ENCODE measurements around the gene COL23A1.

Gene COL23A1

GRCh38 chr5:178435321-178436238 is 154.6 kb downstream of the COL23A1 start:
- Mint-ChIP-seq H3K9me3 (peaks cover 8% of the 10 kb centered on the region), H3K4me1 (peaks cover 67% of the 10 kb centered on the region), H3K36me3 (ENCODE audit: low read depth) (no peaks in the 10 kb centered on the region), H3K27me3 (ENCODE audit: low read depth) (peaks cover 21% of the 10 kb centered on the region), H3K4me3 (no peak overlapping the region), H3K27ac (peak overlapping the region; percentile 40 to 96 (median 60))
- TF ChIP-seq, protein P1, sequence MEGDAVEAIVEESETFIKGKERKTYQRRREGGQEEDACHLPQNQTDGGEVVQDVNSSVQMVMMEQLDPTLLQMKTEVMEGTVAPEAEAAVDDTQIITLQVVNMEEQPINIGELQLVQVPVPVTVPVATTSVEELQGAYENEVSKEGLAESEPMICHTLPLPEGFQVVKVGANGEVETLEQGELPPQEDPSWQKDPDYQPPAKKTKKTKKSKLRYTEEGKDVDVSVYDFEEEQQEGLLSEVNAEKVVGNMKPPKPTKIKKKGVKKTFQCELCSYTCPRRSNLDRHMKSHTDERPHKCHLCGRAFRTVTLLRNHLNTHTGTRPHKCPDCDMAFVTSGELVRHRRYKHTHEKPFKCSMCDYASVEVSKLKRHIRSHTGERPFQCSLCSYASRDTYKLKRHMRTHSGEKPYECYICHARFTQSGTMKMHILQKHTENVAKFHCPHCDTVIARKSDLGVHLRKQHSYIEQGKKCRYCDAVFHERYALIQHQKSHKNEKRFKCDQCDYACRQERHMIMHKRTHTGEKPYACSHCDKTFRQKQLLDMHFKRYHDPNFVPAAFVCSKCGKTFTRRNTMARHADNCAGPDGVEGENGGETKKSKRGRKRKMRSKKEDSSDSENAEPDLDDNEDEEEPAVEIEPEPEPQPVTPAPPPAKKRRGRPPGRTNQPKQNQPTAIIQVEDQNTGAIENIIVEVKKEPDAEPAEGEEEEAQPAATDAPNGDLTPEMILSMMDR (IDR thresholded peaks at IDR 0.05; ENCODE audit: unreplicated experiment in 3 of 3) = no peak

DNA sequence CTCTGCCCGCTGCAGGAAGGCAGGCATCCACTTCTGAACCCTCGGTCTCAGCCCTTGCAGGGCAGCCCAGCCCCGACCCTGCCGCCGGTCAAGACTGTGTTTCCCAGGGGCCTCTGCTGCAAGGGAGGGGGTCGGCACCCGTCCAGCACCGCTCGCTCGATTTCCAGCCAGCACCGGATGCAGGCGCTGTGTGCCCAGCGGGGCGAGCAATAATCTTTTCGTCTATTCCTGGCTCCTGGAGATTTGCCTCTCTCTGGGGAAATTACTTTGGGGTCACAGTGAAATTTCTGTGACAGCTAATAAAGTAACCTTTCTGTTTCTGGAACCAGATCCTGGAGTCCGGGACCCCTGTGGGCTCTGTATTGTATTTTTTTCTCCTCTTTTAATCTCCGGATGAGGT is 155.3 kb downstream of the COL23A1 start:
- peak overlapping the region; percentile 40 to 96 (median 60) for H3K27ac Mint-ChIP-seq
- H3K27me3 Mint-ChIP-seq (ENCODE audit: low read depth) = peaks cover 21% of the 10 kb centered on the region
- TF ChIP-seq, protein P1 (IDR thresholded peaks at IDR 0.05; ENCODE audit: unreplicated experiment in 3 of 3) = no peak
- H3K4me1 Mint-ChIP-seq = peaks cover 70% of the 10 kb centered on the region
- no peaks in the 10 kb centered on the region for H3K36me3 Mint-ChIP-seq (ENCODE audit: low read depth)
- peaks cover 8% of the 10 kb centered on the region for H3K9me3 Mint-ChIP-seq
- H3K4me3 Mint-ChIP-seq = no peak overlapping the region

DNA sequence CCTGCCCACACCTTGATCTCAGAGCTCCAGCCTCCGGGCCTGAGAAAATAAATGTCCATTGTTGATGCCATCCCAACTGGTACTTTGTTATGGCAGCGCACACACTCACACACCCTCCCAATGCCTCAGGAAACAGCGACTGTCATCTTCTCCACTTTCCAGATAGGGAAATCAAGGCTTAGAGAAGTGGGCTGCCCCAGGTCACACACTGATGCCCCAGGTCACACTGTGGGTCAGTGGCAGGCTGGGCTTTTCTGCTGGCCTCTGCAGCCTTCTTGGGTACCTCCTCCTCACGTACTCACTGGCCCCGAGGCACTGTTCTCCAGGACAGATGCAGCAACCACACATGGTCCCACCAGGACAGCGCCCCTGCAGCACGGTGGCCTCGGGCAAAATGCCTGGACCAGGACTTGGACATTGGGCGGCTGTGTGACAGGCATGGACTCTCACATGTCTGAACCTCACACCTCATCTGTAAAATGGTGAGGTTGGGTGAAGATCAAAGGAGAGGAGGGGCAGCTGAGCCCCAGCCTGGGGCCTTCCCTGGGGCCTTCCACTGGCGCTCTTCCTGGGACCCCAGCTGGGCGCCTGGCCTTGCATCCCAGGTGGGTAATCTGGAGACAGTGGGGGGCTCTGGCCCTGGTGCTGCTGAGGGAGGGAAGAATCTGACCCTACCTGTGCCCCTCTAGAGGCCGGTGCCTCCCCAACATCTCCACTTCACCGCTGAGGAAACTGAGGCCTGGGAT is 156.0 kb downstream of the COL23A1 start:
- Mint-ChIP-seq H3K27me3 (ENCODE audit: low read depth) (peaks cover 21% of the 10 kb centered on the region), H3K36me3 (ENCODE audit: low read depth) (no peaks in the 10 kb centered on the region), H3K27ac (peak overlapping the region; percentile 93 to 96 (median 95)), H3K9me3 (peaks cover 8% of the 10 kb centered on the region), H3K4me3 (no peak overlapping the region), H3K4me1 (peaks cover 70% of the 10 kb centered on the region)
- TF ChIP-seq, protein P1 (IDR thresholded peaks at IDR 0.05; ENCODE audit: unreplicated experiment in 3 of 3) = no peak

- no peaks in the 10 kb centered on the region for H3K36me3 Mint-ChIP-seq (ENCODE audit: low read depth)
- H3K4me1 Mint-ChIP-seq = peaks cover 71% of the 10 kb centered on the region
- H3K27ac Mint-ChIP-seq = peak overlapping the region; percentile 93 to 96 (median 95)
- H3K4me3 Mint-ChIP-seq = no peak overlapping the region
- H3K27me3 Mint-ChIP-seq (ENCODE audit: low read depth) = peaks cover 21% of the 10 kb centered on the region
- peaks cover 8% of the 10 kb centered on the region for H3K9me3 Mint-ChIP-seq
- TF ChIP-seq, protein P1 (IDR thresholded peaks at IDR 0.05; ENCODE audit: unreplicated experiment in 3 of 3) = no peak
Observed at GRCh38 chr5:178433273-178433775, 156.9 kb downstream of the COL23A1 start.

- H3K36me3 Mint-ChIP-seq (ENCODE audit: low read depth) = no peaks in the 10 kb centered on the region
- peak overlapping the region in 2 of 3 experiments; percentile 0 to 17 for H3K4me3 Mint-ChIP-seq
- H3K9me3 Mint-ChIP-seq = peaks cover 8% of the 10 kb centered on the region
- H3K27ac Mint-ChIP-seq = peak overlapping the region; percentile 93 to 96 (median 95)
- H3K4me1 Mint-ChIP-seq = peaks cover 72% of the 10 kb centered on the region
- TF ChIP-seq, protein P1 (IDR thresholded peaks at IDR 0.05; ENCODE audit: unreplicated experiment in 3 of 3) = no peak
- peaks cover 21% of the 10 kb centered on the region for H3K27me3 Mint-ChIP-seq (ENCODE audit: low read depth)
Observed at GRCh38 chr5:178432421-178433272, 157.5 kb downstream of the COL23A1 start.

All from nephron (organoid).